Vagina (tissue), 2 donors: ENCODE measurements around the gene CREG2. TPM values are rescaled to one million over a fixed set of nuclear protein-coding genes. Genes with fewer than 3 reads are reported as not detected.

Experiments used
- DNase-seq, 2 donors: peaks; one replicate each; pipeline ENCODE4 v3.0.0-alpha.2; 2017; ENCODE audit errors: extremely low spot score in 2 of 2
- H3K27ac ChIP-seq: fragments of 200-600 bp; sonication (generic); one replicate; pipeline ENCODE4 v1.5.1; 2019
- H3K27me3 ChIP-seq: fragments of 200-600 bp; sonication (generic); one replicate; pipeline ENCODE4 v1.5.1; 2019
- H3K36me3 ChIP-seq, 2 donors: fragments of 200-600 bp; sonication (generic); one replicate each; pipeline ENCODE4 v1.5.1; 2017 to 2019
- H3K4me1 ChIP-seq: fragments of 200-600 bp; sonication (generic); one replicate; pipeline ENCODE4 v1.5.1; 2019
- H3K4me3 ChIP-seq, 2 donors: fragments of 200-600 bp; sonication (generic); 1 replicate in 1 of 2; 2 replicates in 1 of 2; pipeline ENCODE4 v1.5.1; 2016 to 2019
- H3K9me3 ChIP-seq: fragments of 200-600 bp; sonication (generic); one replicate; pipeline ENCODE4 v1.5.1; 2019
- POLR2A ChIP-seq, 2 donors: fragments of 450-650 bp; IDR thresholded peaks; one replicate each; pipeline ENCODE4 v1.6.1; 2017; ENCODE audit warnings: antibody characterized with exemption in 2 of 2, mild to moderate bottlenecking in 2 of 2, moderate library complexity in 2 of 2
- POLR2AphosphoS5 ChIP-seq, 2 donors: sonication (generic); formaldehyde crosslinking; IDR thresholded peaks; one replicate each; pipeline ENCODE4 v1.9.0; 2017; ENCODE audit warnings: antibody characterized with exemption in 2 of 2, mild to moderate bottlenecking in 2 of 2, low read depth in 1 of 2; ENCODE audit not compliant: insufficient read depth in 1 of 2
- intact Hi-C: fragments of 100-400 bp; cut with DNase I; formaldehyde crosslinking; loops from one replicate; pipeline ENCODE4 v1.15.1; 2023
- microRNA-seq: library from miRNA; unstranded; fragments of <30 nt; microRNA quantifications from one replicate; pipeline ENCODE4, GENCODE V29; 2017; ENCODE audit warnings: borderline number of aligned reads, borderline replicate concordance
- small RNA-seq: library from RNA; depleted of rRNA; stranded (forward); fragments of <200 nt; gene quantifications from one replicate; pipeline ENCODE3, GENCODE V24; 2016
- total RNA-seq: library from RNA; depleted of rRNA; stranded (reverse); fragments of >200 nt; gene quantifications from one replicate; pipeline ENCODE4 v1.2.3, GENCODE V29; 2016
- TF ChIP-seq, protein P1 (sequence below), 3 experiments: fragments of 450-650 bp in 2 of 3; fragments of 200-600 bp in 1 of 3; sonication (generic) in 1 of 3; IDR thresholded peaks; one replicate each; pipeline ENCODE4 v1.5.1; 2017 to 2019; ENCODE audit warnings: antibody characterized with exemption in 3 of 3, mild to moderate bottlenecking in 2 of 3, moderate library complexity in 2 of 3

Gene CREG2
- total RNA-seq, 1 donor from 2014 or later: 0.25 TPM

DNA sequence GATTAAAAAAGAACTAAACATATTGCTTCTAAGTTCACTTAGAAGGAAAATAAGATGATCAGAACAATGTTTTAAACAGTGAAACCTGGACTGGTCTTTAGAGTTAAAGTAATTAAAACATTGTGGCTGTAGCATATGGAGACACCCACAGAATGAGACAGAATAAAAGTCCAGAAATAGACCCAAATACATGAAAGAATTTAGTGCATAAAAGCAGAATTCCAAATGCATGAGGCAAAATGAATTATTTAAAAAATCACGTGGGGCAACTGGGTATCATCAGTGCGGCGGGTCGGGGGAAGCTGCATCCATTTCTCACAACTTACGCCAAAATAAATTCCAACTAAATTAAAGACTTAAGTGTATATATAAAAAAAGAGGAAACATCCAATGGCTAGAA lies 90.9 kb downstream of the CREG2 start:
- peaks cover 53% of the 10 kb centered on the region for H3K4me1 ChIP-seq
- DNase-seq: no peak
- intact Hi-C loops: no loop called here
- no peaks in the 10 kb centered on the region for H3K9me3 ChIP-seq
- no peaks in the 10 kb centered on the region for H3K27me3 ChIP-seq
- H3K4me3 ChIP-seq: no peak overlapping the region
- peaks cover 0 to 15% of the 10 kb centered on the region in 2 donors for H3K36me3 ChIP-seq
- no peak overlapping the region for H3K27ac ChIP-seq
- TF ChIP-seq POLR2A (IDR thresholded peaks at IDR 0.05): no peak

DNA sequence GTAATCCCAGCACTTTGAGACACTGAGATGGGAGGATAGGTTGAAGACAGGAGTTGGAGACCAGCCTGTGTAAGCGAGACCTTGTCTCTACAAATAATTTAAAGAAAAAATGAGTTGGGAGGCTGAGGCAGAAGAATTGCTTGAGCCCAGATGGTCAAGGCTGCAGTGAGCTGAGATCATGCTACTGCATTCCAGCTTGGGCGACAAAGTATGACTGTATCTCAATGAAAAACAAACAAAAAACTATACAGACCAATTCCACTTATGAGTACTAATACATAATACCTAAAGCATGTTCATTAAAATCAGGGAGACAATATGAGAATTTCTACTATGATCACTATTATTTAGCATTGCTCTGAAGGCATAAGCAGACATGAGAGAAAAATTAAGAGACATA lies 91.4 kb downstream of the CREG2 start:
- Histone ChIP-seq H3K27me3 (no peaks in the 10 kb centered on the region), H3K4me1 (peaks cover 48% of the 10 kb centered on the region), H3K36me3 (peaks cover 0 to 15% of the 10 kb centered on the region in 2 donors), H3K9me3 (no peaks in the 10 kb centered on the region), H3K4me3 (no peak overlapping the region), H3K27ac (no peak overlapping the region)
- intact Hi-C loops: no loop called here
- no peak for TF ChIP-seq POLR2AphosphoS5 (IDR thresholded peaks at IDR 0.05; ENCODE audit: insufficient read depth in 1 of 2, low read depth in 1 of 2)
- TF ChIP-seq POLR2A (IDR thresholded peaks at IDR 0.05): no peak
- TF ChIP-seq, protein P1, sequence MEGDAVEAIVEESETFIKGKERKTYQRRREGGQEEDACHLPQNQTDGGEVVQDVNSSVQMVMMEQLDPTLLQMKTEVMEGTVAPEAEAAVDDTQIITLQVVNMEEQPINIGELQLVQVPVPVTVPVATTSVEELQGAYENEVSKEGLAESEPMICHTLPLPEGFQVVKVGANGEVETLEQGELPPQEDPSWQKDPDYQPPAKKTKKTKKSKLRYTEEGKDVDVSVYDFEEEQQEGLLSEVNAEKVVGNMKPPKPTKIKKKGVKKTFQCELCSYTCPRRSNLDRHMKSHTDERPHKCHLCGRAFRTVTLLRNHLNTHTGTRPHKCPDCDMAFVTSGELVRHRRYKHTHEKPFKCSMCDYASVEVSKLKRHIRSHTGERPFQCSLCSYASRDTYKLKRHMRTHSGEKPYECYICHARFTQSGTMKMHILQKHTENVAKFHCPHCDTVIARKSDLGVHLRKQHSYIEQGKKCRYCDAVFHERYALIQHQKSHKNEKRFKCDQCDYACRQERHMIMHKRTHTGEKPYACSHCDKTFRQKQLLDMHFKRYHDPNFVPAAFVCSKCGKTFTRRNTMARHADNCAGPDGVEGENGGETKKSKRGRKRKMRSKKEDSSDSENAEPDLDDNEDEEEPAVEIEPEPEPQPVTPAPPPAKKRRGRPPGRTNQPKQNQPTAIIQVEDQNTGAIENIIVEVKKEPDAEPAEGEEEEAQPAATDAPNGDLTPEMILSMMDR (IDR thresholded peaks at IDR 0.05): no peak
- no peak for DNase-seq

Small RNA genes within 50 kb of the gene (microRNA-seq; reads per million reads assigned to microRNA genes)
- gene MIR5696: not detected

Small RNA genes within 50 kb of the gene (small RNA-seq; reads per million reads assigned to genes)
- gene MIR5696: 0.43 reads per million

Other genes starting within 250 kb of the CREG2 start
- 72.2 TPM for gene TBC1D8, start 236.1 kb downstream of the CREG2 start, total RNA-seq
- gene CNOT11, start 134.6 kb downstream of the CREG2 start, total RNA-seq: 20.1 TPM
- 89.4 TPM for gene RNF149, start 78.8 kb downstream of the CREG2 start, total RNA-seq
- gene RFX8, start 87.6 kb upstream of the CREG2 start, total RNA-seq: 1.2 TPM